ENCODE measurements around the gene LRRC10B. TPM values are rescaled to one million over a fixed set of nuclear protein-coding genes. Genes with fewer than 3 reads are reported as not detected.

Gene LRRC10B
- total RNA-seq, 4 donors from 2014 or later, result 0.59 to 39.7 (median 3.1) TPM

GRCh38 chr11:61491736-61492395 is 16.7 kb upstream of the LRRC10B start:
- H3K4me3 ChIP-seq, result no peak overlapping the region
- H3K27ac ChIP-seq, result no peak overlapping the region
- TF ChIP-seq POLR2A (IDR thresholded peaks at IDR 0.05), result no peak
- TF ChIP-seq CTCF (IDR thresholded peaks at IDR 0.05), result no peak
- no peaks in the 10 kb centered on the region for H3K27me3 ChIP-seq
- intact Hi-C loops (cut with DNase I; ENCODE audit: low total_unique reads), result no loop called here
- no peak for DNase-seq
- no peaks in the 10 kb centered on the region for H3K9me3 ChIP-seq
- no peaks in the 10 kb centered on the region for H3K4me1 ChIP-seq
- no peaks in the 10 kb centered on the region for H3K36me3 ChIP-seq

DNA sequence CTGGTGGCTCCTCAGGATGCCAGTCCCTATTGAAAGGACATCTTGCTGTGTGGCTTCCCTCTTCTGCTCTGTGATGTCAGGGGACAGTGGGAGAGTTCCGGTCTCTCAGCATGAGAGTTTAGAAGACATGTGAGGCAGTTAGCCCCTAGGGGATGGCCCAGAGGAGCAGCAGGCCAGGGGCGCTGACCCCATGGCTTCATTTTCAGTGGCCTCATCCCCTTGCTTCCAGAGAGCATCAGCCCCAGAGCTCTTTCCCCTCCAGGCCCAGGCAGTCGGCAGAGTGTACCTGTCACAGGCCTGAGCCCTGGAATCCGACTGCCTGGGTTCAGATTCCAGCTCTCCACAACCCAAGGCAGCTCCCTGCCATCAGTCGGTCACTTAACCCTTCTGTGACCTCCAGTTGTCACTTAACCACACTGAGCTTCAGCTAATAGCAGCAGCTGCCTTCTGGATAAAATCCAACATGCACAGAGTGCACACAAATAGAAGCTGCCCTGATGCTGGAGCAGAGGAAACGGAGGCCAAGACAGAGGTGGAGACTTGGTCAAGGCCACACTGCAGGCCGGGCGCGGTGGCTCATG is 14.1 kb upstream of the LRRC10B start:
- H3K36me3 ChIP-seq, result no peaks in the 10 kb centered on the region
- no peak for DNase-seq
- H3K27ac ChIP-seq, result no peak overlapping the region
- no peaks in the 10 kb centered on the region for H3K9me3 ChIP-seq
- TF ChIP-seq POLR2A (IDR thresholded peaks at IDR 0.05) (no peak), CTCF (IDR thresholded peaks at IDR 0.05) (no peak)
- H3K27me3 ChIP-seq, result no peaks in the 10 kb centered on the region
- H3K4me3 ChIP-seq, result no peak overlapping the region
- no peaks in the 10 kb centered on the region for H3K4me1 ChIP-seq
- intact Hi-C loops (cut with DNase I; ENCODE audit: low total_unique reads), result no loop called here

DNA sequence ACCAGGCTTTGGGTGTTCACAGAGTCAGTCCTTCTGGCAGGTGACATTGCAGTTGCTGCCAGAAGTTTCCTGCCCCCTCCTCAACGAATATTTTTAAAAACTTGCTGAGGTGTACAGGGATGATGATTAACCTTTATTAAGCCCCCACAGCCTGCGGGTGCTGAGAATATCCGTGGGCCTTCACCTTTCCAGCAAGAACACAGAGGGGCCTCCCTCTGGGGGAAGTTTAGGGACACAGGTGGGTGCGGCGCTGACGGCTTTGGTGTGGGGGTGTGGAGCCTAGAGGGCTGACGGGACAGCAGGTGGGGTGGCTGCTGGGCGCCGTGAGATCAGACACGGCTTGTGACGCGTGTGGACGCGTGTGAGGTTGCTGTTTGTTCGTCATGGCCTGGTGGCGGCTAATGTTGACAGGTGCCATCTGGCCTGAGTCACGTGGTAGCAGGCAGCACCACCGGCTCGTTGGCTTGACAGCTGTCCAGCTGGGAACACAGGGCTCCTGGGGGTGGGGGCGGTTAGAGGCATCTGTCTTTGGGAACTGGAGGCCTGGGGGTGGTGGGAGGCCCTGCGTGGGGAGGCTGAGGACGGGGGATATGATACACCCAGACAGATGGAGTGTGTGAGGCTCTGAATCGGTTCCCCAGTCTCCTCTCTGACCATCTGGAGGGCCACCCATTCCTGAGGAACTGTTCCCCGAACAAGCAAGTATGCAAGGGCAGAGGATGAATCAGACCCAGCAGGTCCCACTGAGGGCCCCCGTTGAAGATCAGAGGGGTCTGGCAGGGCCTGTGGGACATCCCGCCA is 12.5 kb upstream of the LRRC10B start:
- intact Hi-C loops (cut with DNase I; ENCODE audit: low total_unique reads), result no loop called here
- DNase-seq, result no peak
- Histone ChIP-seq H3K27ac (no peak overlapping the region), H3K36me3 (no peaks in the 10 kb centered on the region), H3K4me1 (no peaks in the 10 kb centered on the region), H3K27me3 (no peaks in the 10 kb centered on the region), H3K9me3 (no peaks in the 10 kb centered on the region), H3K4me3 (no peak overlapping the region)
- TF ChIP-seq POLR2A (IDR thresholded peaks at IDR 0.05) (no peak), CTCF (IDR thresholded peaks at IDR 0.05) (no peak)

DNA sequence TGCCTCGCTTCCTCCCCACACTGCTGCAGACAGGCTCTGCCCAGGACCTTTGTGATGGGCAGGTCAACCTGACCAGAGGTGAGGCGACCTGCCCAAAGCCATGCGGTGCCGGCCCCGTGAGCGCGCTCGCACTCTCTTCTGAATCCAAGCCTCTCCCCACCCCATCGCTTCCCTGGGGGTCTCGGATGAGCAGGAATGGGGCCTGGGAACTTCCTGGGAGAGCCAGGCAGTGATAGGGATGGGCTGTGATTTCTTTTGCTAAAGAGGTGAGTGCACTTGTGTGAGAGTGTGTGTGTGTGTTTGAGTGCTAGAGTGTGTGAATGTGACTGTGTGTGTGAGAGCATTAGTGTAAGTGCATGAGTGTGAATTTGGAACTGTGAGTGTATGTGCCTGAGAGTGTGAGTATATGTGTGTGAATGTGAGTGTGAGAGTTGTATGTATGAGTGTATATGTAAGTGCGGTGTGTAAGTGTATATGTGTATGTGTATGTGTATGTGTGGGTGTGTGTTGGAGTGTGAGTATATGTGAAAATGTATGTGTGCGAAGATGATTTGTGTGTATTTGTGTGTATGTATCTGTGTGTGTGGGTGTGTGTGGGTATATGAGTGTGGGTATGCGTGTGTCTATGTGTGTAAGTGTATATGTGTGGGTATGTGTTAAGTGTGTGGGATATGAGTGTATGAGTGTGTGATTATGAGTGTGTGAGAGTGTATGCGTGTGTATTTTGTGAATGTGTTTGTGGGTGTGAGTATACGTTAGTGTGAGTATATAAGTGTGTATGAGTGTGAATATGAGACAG is 11.7 kb upstream of the LRRC10B start:
- DNase-seq, result no peak
- Histone ChIP-seq H3K36me3 (no peaks in the 10 kb centered on the region), H3K27ac (no peak overlapping the region), H3K9me3 (no peaks in the 10 kb centered on the region), H3K4me1 (no peaks in the 10 kb centered on the region), H3K27me3 (no peaks in the 10 kb centered on the region), H3K4me3 (no peak overlapping the region)
- no peak for TF ChIP-seq POLR2A (IDR thresholded peaks at IDR 0.05)
- TF ChIP-seq CTCF (IDR thresholded peaks at IDR 0.05), result no peak
- intact Hi-C loops (cut with DNase I; ENCODE audit: low total_unique reads), result no loop called here

Data from uterus (tissue), 4 donors.